CD4-positive, alpha-beta T cell (primary cell): ENCODE data around the gene TIMM22. TPM values are rescaled to one million over a fixed set of nuclear protein-coding genes. Genes with fewer than 3 reads are reported as not detected.

Experiments used
- ATAC-seq: fragments of 200-7000 bp; cut with Tn5 transposase; one replicate; pipeline ENCODE4 v1.10.0; 2022; ENCODE audit warnings: mild to moderate bottlenecking; ENCODE audit not compliant: poor library complexity
- CTCF ChIA-PET: fragments of 350-600 bp; sonication (Branson Sonifier 250); formaldehyde crosslinking; loops from one replicate; lab custom pipeline; 2021; ENCODE audit warnings: antibody characterized with exemption, inconsistent platforms; lab: Charles Lee
- POLR2A ChIA-PET: fragments of 350-600 bp; sonication (Branson Sonifier 250); formaldehyde crosslinking; loops from one replicate; lab custom pipeline; 2021; ENCODE audit warnings: antibody characterized with exemption, inconsistent platforms; lab: Charles Lee
- DNase-seq, 14 experiments: peaks; one replicate each; pipeline ENCODE4 v3.0.0-alpha.2; 2013 to 2020; ENCODE audit warnings: mixed read lengths in 2 of 14
- H3K27ac ChIP-seq, 2 donors: one replicate each; pipeline versions ENCODE4 v1.5.1 to v1.7.0; 2013; ENCODE audit warnings: low read length in 2 of 2, low read depth in 1 of 2, mild to moderate bottlenecking in 1 of 2
- H3K27me3 ChIP-seq, 2 experiments: 1 replicate in 1 of 2; 2 replicates in 1 of 2; pipeline versions ENCODE4 v1.6.1 to v1.7.0; 2013; ENCODE audit warnings: low read length in 2 of 2, control low read depth in 1 of 2, mild to moderate bottlenecking in 1 of 2, moderate library complexity in 1 of 2; ENCODE audit not compliant: insufficient read depth in 2 of 2, control insufficient read depth in 1 of 2
- H3K36me3 ChIP-seq: one replicate; pipeline ENCODE4 v1.6.1; 2013; ENCODE audit warnings: low read length, control low read depth; ENCODE audit not compliant: insufficient read depth
- H3K4me1 ChIP-seq: one replicate; pipeline ENCODE4 v1.6.1; 2013; ENCODE audit warnings: low read length, control low read depth; ENCODE audit not compliant: insufficient read depth
- H3K4me3 ChIP-seq: one replicate; pipeline ENCODE4 v1.5.1; 2013; ENCODE audit warnings: mild to moderate bottlenecking, low read length, moderate library complexity
- H3K9me3 ChIP-seq, 2 experiments: 1 replicate in 1 of 2; 2 replicates in 1 of 2; pipeline versions ENCODE4 v1.6.1 to v1.7.0; 2013; ENCODE audit warnings: low read length in 2 of 2, mild to moderate bottlenecking in 2 of 2, control low read depth in 1 of 2, moderate library complexity in 1 of 2; ENCODE audit not compliant: control insufficient read depth in 1 of 2, insufficient read depth in 1 of 2
- H3K27ac Mint-ChIP-seq: one replicate; pipeline ENCODE4 v1.8.0; 2020; ENCODE audit warnings: mixed read lengths
- H3K27me3 Mint-ChIP-seq: one replicate; pipeline ENCODE4 v1.8.0; 2021; ENCODE audit warnings: mixed read lengths
- H3K36me3 Mint-ChIP-seq: one replicate; pipeline ENCODE4 v1.8.0; 2021; ENCODE audit warnings: low read depth, mixed read lengths
- H3K4me1 Mint-ChIP-seq: one replicate; pipeline ENCODE4 v1.8.0; 2021; ENCODE audit warnings: low read depth, mixed read lengths
- H3K4me3 Mint-ChIP-seq: one replicate; pipeline ENCODE4 v1.8.0; 2020; ENCODE audit warnings: mild to moderate bottlenecking, mixed read lengths
- H3K9me3 Mint-ChIP-seq: one replicate; pipeline ENCODE4 v1.8.0; 2020; ENCODE audit warnings: mixed read lengths
- intact Hi-C, 2 experiments: fragments of 100-400 bp; cut with DNase I in 1 of 2; cut with micrococcal nuclease in 1 of 2; formaldehyde crosslinking; loops; one replicate each; pipeline versions ENCODE4 v1.15.1 to v1.9.0; 2023 to 2025; cut with DNase I, micrococcal nuclease
- total RNA-seq, 174 experiments: library from RNA in 2 of 174; stranded (reverse) in 2 of 174; gene quantifications; one replicate each; pipeline ENCODE4 v1.2.3 and lab custom pipeline; 2021 to 2026
- TF ChIP-seq, protein P1 (sequence below): fragments of 200-600 bp; IDR thresholded peaks from one replicate; pipeline ENCODE4 v1.8.0; 2022; ENCODE audit warnings: antibody characterized with exemption, mild to moderate bottlenecking

Gene TIMM22
- total RNA-seq, 2 experiments from 2014 or later = 10.2 to 10.9 TPM

DNA sequence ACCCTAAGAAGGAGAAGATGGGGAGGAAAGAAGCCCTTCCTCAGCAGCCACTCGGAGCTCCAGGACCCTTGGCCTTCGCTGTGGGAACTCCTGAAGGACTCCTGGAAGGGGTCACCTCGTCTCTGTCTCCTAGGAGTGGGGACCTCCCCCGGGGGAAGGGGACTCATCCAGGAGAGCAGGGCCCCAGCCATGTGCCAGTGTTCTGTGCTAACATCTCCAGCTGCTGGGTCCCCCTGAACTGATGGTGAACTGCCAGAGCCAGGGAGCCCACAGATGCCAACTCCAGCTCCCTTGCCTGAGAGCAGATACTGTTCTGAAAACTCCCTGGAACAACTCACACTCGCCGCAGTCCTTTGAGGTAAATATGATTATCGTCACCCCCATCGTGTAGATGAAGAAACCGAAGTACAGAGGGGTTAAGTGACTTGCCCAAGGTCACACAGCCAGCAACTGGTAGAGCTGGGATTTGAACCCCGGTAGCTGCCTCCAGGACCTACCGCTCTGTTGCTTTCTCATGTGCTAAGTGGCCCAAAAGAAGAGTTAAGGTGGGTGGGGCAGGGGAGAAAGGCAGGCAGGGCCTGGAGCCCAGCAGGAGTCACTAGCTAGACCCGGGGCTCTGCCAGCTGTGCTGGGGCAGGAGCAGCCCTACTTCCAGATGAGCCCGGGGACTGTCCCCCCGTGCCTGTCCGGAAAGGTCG, 10.5 kb downstream of the TIMM22 start:
- peaks cover 10% of the 10 kb centered on the region for H3K4me1 Mint-ChIP-seq
- intact Hi-C loops = no loop called here
- ATAC-seq = no peak
- H3K9me3 Mint-ChIP-seq = no peaks in the 10 kb centered on the region
- Histone ChIP-seq H3K9me3 (no peaks in the 10 kb centered on the region), H3K36me3 (peaks cover 83% of the 10 kb centered on the region), H3K4me1 (peaks cover 4% of the 10 kb centered on the region), H3K4me3 (no peak overlapping the region), H3K27ac (no peak overlapping the region), H3K27me3 (no peaks in the 10 kb centered on the region)
- POLR2A ChIA-PET = no interaction called here
- CTCF ChIA-PET = no interaction called here
- H3K27me3 Mint-ChIP-seq = no peaks in the 10 kb centered on the region
- H3K27ac Mint-ChIP-seq = no peak overlapping the region
- no peak for DNase-seq
- H3K4me3 Mint-ChIP-seq = no peak overlapping the region
- TF ChIP-seq, protein P1, sequence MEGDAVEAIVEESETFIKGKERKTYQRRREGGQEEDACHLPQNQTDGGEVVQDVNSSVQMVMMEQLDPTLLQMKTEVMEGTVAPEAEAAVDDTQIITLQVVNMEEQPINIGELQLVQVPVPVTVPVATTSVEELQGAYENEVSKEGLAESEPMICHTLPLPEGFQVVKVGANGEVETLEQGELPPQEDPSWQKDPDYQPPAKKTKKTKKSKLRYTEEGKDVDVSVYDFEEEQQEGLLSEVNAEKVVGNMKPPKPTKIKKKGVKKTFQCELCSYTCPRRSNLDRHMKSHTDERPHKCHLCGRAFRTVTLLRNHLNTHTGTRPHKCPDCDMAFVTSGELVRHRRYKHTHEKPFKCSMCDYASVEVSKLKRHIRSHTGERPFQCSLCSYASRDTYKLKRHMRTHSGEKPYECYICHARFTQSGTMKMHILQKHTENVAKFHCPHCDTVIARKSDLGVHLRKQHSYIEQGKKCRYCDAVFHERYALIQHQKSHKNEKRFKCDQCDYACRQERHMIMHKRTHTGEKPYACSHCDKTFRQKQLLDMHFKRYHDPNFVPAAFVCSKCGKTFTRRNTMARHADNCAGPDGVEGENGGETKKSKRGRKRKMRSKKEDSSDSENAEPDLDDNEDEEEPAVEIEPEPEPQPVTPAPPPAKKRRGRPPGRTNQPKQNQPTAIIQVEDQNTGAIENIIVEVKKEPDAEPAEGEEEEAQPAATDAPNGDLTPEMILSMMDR = no peak
- H3K36me3 Mint-ChIP-seq = peaks cover 51% of the 10 kb centered on the region

DNA sequence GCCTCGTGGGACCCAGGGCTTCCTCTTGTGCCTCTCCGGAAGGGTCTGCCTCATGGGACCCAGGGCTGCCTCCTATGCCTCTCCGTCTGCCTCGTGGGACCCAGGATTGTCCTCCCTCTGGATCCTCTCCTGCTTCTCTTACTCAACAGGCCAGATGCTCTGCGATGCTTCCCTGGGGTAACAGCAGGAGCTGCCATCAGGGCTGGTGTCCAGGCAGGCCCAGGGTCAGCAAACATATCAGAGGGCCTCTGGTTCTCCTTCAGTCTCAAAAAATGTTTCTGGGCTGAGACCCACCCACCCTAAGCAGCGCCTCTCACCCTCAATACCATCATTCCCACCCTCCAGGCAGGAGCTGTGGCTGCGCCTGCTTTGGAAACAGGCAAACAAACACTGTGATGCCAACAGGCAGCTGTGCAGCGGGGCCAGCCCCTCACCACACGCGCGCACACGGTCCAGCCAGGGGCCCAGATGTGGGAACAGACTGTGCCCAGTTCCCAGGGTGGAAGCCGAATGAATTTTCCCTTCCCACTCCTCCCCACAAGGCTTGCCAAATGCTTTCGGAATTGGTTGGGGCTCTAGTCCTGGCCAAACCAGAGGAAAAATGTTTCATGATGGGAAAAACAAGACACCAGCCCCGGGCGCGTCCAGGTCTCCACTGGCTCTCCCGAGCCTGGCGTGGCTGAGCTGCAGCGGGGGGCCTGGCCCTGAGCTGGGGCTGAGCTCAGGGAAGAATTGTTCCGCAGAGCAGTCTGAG, 11.3 kb downstream of the TIMM22 start:
- H3K4me3 ChIP-seq = no peak overlapping the region
- no peaks in the 10 kb centered on the region for H3K9me3 ChIP-seq
- no peaks in the 10 kb centered on the region for H3K27me3 ChIP-seq
- ATAC-seq = no peak
- CTCF ChIA-PET = no interaction called here
- peaks cover 4% of the 10 kb centered on the region for H3K4me1 ChIP-seq
- no peak overlapping the region for H3K4me3 Mint-ChIP-seq
- H3K27ac Mint-ChIP-seq = no peak overlapping the region
- no peaks in the 10 kb centered on the region for H3K27me3 Mint-ChIP-seq
- H3K36me3 Mint-ChIP-seq = peaks cover 43% of the 10 kb centered on the region
- H3K9me3 Mint-ChIP-seq = no peaks in the 10 kb centered on the region
- DNase-seq = no peak
- intact Hi-C loops = no loop called here
- H3K4me1 Mint-ChIP-seq = peaks cover 10% of the 10 kb centered on the region
- H3K36me3 ChIP-seq = peaks cover 82% of the 10 kb centered on the region
- POLR2A ChIA-PET = no interaction called here
- TF ChIP-seq, protein P1 = no peak
- no peak overlapping the region for H3K27ac ChIP-seq

DNA sequence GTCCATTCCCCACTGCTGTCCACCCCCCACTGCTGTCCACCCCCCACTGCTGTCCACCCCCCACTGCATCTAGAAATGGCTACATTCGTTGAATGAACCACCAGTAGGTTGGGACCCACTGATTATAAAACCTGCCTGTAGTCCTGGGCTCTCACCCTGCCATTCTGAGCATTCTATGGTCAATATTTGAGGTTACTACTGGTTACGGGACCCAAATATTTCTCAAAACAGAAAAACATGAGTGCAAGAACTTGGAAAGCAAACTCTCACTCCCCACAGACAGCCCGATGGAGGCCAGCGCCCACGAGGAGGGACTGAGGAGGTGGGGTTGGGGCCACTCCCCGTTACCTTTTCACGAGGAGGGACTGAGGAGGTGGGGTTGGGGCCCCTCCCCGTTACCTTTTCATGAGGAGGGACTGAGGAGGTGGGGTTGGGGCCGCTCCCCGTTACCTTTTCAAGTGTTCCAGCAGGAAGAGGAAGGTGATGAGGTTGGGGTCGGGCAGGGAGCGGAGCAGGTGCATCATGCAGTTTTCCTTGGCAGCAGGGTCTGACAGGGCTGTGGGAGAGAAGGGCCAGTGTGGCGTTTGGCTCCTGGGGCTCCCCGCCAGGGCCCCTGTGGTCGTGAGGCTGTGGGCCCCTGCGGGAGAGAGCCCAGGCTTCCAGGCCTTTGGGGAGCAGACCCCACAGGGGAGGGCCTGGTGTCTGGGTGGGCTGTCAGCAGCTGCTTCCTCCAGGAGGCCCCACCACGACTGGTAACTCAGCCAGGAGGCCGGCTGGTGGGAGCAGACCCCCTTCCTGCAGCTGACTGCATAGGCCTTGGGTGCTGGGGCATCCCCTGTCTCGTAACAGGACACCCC, 12.5 kb downstream of the TIMM22 start:
- peaks cover 72% of the 10 kb centered on the region for H3K36me3 ChIP-seq
- peaks cover 4% of the 10 kb centered on the region for H3K4me1 ChIP-seq
- no peaks in the 10 kb centered on the region for H3K9me3 ChIP-seq
- no peak for ATAC-seq
- Mint-ChIP-seq H3K4me1 (peaks cover 10% of the 10 kb centered on the region), H3K9me3 (no peaks in the 10 kb centered on the region), H3K36me3 (peaks cover 42% of the 10 kb centered on the region), H3K27ac (no peak overlapping the region), H3K4me3 (no peak overlapping the region), H3K27me3 (no peaks in the 10 kb centered on the region)
- TF ChIP-seq, protein P1 = no peak
- no peak overlapping the region for H3K27ac ChIP-seq
- POLR2A ChIA-PET = no interaction called here
- H3K27me3 ChIP-seq = no peaks in the 10 kb centered on the region
- CTCF ChIA-PET = no interaction called here
- no peak for DNase-seq
- H3K4me3 ChIP-seq = no peak overlapping the region
- intact Hi-C loops = no loop called here
